GM18951 (cell line): ENCODE results near the gene TSPOAP1.
A peak's percentile ranks its signal among the peaks of the same experiment; 100 is the strongest.
"Not testable (repeated sequence)": the region's sequence is repeated elsewhere in the genome, so short reads cannot be mapped to it uniquely, and the experiment has no call there.

Experiments
- POLR2A ChIP-seq: IDR thresholded peaks from 4 replicates; pipeline ENCODE4 v1.6.1; 2011; ENCODE audit warnings: mild to moderate bottlenecking; ENCODE audit not compliant: insufficient read length, insufficient read depth; ENCODE audit errors: extremely low read depth
- in situ Hi-C: fragments of 300-500 bp; cut with MboI; formaldehyde crosslinking; loops from one replicate; pipeline ENCODE4 v1.12.0; 2022; ENCODE audit warnings: low sequenced_read_pairs, mixed read lengths, inconsistent platforms; ENCODE audit not compliant: unreplicated experiment

TSPOAP1 gene

DNA sequence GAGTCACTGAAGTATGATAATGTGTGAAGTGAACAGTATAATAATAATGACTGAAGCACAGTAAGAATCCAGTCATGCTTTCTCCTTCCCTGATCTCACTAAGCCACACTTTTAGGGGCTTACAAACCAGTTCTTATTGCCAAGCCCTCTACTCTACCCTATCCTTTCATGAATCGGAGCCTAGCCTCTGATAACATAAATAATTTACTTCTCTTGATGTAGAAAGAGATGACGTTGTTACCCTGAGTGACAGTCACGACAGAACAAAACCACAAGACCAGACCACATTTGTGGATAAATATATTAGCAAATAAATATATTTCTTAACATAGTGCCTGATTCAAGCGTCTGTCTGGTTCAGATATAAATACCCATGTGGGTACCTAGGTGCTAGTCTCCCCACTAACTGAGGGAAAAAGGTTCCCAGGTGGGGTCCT, 24.8 kb upstream of the TSPOAP1 start:
- in situ Hi-C loops = no loop called here
- no peak for TF ChIP-seq POLR2A

DNA sequence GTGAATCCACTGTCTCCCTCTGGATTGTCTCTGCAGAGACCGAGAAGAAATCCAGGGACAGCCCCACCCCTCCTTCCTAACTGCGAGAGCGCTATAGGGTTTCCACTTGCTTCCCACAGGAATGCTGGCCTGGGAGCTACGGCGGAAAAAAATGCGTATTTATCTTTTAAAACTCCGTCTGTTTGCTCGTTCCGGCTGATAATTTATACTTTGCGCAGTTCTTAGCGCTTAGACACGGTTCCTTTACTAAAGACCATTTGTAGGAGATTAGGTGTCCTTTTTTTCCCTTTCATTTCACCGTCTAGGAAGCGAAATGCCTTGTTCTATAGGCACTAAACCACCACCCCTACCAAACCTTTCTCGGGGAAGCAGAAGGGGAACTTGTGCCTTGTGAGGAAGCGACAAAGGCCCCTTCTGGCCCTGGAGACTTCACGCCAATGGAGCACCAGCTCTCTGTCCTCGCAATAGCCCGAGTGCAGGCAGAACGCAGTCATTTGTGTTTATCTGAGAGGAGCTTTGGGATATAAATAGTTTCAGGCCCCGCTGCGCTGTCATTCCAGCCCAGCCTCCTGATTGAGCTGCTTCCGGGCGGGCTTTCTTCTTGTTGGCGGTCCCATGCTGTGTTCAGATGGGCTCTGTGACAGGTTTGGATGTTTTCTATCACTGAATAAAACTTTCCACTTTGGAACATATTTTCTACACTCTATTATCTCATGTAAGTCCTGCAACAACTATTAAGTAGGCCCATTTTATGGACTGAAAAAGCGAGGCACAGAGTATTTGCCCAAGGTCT, 24.2 kb upstream of the TSPOAP1 start:
- peak; percentile 17 for TF ChIP-seq POLR2A
- in situ Hi-C loops = no loop called here

- in situ Hi-C loops = no loop called here
- TF ChIP-seq POLR2A = peak; percentile 92
Measured at GRCh38 chr17:58351831-58352595, 23.4 kb upstream of the TSPOAP1 start, which contains the start of gene SUPT4H1. TSS of gene SUPT4H1 (minus strand) at chr17:58352201. CDS start at chr17:58352135, 66 bp downstream.

DNA sequence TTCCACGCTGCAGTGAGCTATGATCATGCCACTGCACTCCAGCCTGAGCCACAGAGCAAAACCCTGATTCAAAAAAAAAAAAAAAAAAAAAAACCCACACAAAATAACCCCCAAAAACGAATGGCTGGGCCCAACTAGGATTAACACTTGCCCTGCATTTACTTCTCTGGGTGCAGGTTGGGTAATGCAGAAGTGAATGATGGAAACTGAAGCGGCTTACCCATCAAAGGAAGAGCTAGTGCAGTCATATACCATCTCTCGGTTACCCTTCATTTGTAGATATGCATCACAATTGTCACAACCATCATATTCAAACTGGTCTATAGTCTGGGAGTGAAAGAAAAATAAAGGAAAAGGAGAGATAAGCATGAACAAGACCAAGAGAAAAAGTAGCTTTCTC, 22.6 kb upstream of the TSPOAP1 start:
- in situ Hi-C loops = no loop called here

GRCh38 chr17:58348038-58348437, 19.4 kb upstream of the TSPOAP1 start:
- TF ChIP-seq POLR2A = no peak
- in situ Hi-C loops = no loop called here

More for the DNA sequence above, 22.6 kb upstream of the TSPOAP1 start:
- TF ChIP-seq POLR2A = no peak

DNA sequence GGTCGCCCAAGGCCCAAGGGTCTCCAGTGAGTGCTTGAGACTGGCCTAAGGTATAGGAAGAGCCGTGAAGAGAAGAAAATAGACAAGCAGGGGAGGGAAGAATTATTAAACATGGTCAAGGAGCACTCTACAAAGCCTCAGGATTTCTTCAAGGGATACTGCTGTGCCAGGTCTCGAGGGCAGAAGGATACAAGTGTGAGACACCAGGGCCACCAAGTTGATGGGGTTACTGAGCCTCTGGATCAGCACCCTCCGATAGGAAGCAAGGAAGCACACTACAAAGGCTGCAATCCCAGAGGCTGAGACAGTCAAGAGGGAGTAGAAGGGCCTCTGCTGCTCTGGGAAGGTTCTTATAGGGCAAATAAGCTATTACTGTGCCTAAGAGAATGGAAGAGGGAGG, 16.9 kb upstream of the TSPOAP1 start:
- TF ChIP-seq POLR2A = no peak
- in situ Hi-C loops = no loop called here

DNA sequence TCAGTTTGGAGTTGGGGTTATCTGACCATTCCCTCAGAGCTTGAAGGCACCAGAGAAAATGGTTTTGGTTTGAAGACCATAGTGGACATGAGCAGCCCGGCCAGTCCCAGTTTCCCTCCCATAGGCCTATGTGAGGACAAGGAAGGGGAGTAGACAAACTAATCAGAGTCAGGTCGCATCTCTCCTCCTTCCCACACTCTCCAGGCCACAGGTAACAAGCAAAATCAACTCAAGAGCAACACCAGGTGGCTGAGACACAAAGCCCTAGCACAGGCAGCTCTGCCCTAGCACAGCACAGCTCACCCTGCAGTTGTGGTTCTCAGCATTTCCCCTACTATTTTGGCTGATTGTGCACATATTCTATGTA, 16.2 kb upstream of the TSPOAP1 start:
- in situ Hi-C loops = no loop called here
- TF ChIP-seq POLR2A = no peak

DNA sequence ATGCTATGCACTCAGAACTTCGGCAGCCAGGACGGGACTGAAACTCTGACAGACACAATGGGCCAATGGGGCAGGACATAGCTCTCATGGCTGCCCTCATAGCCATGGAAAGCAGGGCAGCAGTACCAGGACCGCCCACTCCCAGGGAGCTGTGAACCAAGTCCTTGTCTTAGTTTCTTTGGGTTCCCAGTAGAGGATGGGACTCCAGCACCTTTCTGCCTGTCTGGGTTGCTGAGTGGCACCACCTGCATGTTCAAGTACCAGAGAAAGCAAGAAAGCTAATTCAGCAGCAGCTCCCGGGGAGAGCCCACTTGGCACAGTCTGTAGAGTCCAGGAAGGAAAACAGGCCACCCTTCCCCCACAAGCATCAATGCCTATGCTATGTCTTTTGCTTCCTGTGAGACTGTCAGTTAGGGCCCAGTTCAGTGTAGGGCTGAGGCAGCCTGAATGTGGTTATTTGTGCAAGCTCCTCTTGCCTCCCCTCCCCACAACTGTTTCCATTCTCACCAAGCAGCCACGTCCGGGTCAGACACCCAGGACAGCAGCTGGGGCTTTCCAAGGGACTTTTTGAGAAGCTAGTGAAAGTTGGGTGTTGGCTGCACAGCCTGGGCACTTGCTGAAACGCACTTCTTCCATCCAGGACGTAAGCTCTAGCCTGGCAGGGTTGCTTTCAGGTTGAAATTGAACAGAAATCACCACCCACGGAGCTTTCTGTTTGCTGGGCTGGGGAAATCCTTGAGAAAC, 15.6 kb upstream of the TSPOAP1 start:
- in situ Hi-C loops = no loop called here

GRCh38 chr17:58343131-58343530, 14.5 kb upstream of the TSPOAP1 start:
- TF ChIP-seq POLR2A = no peak
- in situ Hi-C loops = no loop called here

More for the DNA sequence above, 15.6 kb upstream of the TSPOAP1 start:
- peak; percentile 55 for TF ChIP-seq POLR2A

GRCh38 chr17:58341861-58342475, 13.4 kb upstream of the TSPOAP1 start:
- TF ChIP-seq POLR2A = no peak
- in situ Hi-C loops = no loop called here

DNA sequence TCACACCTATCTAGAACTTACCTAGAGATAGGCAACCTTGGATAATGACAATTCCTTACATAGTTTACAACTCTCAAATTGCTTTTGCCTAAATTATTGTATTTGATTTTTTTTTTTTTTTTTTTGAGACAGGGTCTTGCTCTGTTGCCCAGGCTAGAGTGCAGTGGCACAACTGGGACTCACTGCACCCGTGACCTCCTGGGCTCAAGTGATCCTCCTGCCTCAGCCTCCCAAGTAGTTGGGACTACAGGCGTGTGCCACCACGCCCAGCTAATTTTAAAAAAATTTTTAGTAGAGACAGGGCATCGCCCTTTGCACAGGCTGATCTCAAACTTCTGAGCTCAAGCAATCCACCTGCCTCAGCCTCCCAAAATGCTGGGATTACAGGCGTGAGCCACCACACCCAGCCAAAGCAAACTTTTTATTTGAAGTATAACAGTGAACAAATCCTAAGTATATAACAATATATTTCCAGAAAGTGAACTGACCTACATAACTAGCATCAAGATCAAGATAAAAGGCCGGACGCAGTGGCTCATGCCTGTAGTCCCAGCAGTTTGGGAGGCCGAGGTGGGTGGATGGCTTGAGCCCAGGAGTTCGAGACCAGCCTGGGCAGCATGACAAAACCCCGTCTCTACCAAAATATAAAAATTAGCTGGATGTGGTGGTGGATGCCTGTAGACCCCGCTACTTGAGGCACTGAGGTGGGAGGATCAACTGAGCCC, 12.7 kb upstream of the TSPOAP1 start:
- in situ Hi-C loops = not testable (repeated sequence)

- TF ChIP-seq POLR2A = no peak
- in situ Hi-C loops = no loop called here
Measured at GRCh38 chr17:58340405-58340876, 11.8 kb upstream of the TSPOAP1 start.
